ENCODE measurements around the gene LRRC26.

LRRC26 gene

GRCh38 chr9:137167747-137168572, 1.9 kb downstream of the LRRC26 start:
- no peak for DNase-seq (ENCODE audit: low read depth)

- no peak for DNase-seq (ENCODE audit: low read depth)
Measured at GRCh38 chr9:137167277-137167746, 2.5 kb downstream of the LRRC26 start.

- DNase-seq (ENCODE audit: low read depth) = no peak
Measured at GRCh38 chr9:137166380-137167229, 3.2 kb downstream of the LRRC26 start.

- no peak for DNase-seq (ENCODE audit: low read depth)
Measured at GRCh38 chr9:137165250-137165836, 4.5 kb downstream of the LRRC26 start.

- no peak for DNase-seq (ENCODE audit: low read depth)
Measured at GRCh38 chr9:137164370-137165249, 5.2 kb downstream of the LRRC26 start.

- no peak for DNase-seq (ENCODE audit: low read depth)
Measured at GRCh38 chr9:137163805-137164204, 6.0 kb downstream of the LRRC26 start.

GRCh38 chr9:137163365-137163715, 6.5 kb downstream of the LRRC26 start:
- DNase-seq (ENCODE audit: low read depth) = no peak

GRCh38 chr9:137162505-137163364, 7.1 kb downstream of the LRRC26 start:
- DNase-seq (ENCODE audit: low read depth) = no peak

GRCh38 chr9:137161558-137162486, 8.0 kb downstream of the LRRC26 start:
- DNase-seq (ENCODE audit: low read depth) = no peak

GRCh38 chr9:137160716-137161557, 8.9 kb downstream of the LRRC26 start:
- DNase-seq (ENCODE audit: low read depth) = no peak

- DNase-seq (ENCODE audit: low read depth) = no peak
Measured at GRCh38 chr9:137160054-137160425, 9.8 kb downstream of the LRRC26 start.

GRCh38 chr9:137159105-137160053, 10.5 kb downstream of the LRRC26 start:
- no peak for DNase-seq (ENCODE audit: low read depth)

- DNase-seq (ENCODE audit: low read depth) = no peak
Measured at GRCh38 chr9:137158625-137159024, 11.2 kb downstream of the LRRC26 start.

GRCh38 chr9:137157618-137158415, 12.0 kb downstream of the LRRC26 start:
- no peak for DNase-seq (ENCODE audit: low read depth)

GRCh38 chr9:137156567-137157375, 13.1 kb downstream of the LRRC26 start:
- no peak for DNase-seq (ENCODE audit: low read depth)
